Upper lobe of left lung (tissue), 4 donors: ENCODE data around the gene NAA40.

Experiments
- POLR2A ChIP-seq, 4 donors: fragments of 450-650 bp; IDR thresholded peaks; one replicate each; pipeline ENCODE4 v1.5.1; 2016 to 2017; ENCODE audit warnings: antibody characterized with exemption in 4 of 4, mild to moderate bottlenecking in 2 of 4
- POLR2AphosphoS5 ChIP-seq, 2 donors: sonication (generic); formaldehyde crosslinking; IDR thresholded peaks; one replicate each; pipeline ENCODE4 v1.5.1; 2017; ENCODE audit warnings: antibody characterized with exemption in 2 of 2
- TF ChIP-seq, protein P1 (sequence below), 6 experiments: fragments of 450-650 bp in 4 of 6; fragments of 200-600 bp in 2 of 6; sonication (generic) in 2 of 6; IDR thresholded peaks; one replicate each; pipeline ENCODE4 v1.5.1; 2016 to 2019; ENCODE audit warnings: antibody characterized with exemption in 6 of 6

DNA sequence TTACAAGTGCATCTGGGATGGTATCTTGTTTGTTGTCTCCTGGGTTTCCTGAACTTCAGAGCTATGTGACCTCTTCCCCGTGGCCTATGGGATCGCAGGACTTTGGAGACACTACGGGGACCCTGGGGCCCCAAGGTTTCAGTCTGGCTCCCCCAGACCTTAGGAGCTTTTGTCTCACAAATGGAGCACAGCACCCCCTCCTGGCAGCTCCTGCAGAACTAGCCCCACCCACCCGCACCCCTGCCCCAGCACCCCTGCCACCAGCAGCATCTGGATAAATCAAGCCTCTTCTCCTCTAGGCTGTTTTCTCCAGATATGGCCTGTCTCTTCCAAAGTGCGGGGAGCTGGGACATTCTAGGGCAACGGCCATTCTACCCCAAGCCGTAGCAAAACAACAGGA is 32.2 kb upstream of the NAA40 start:
- TF ChIP-seq POLR2A (IDR thresholded peaks at IDR 0.05), result no peak
- TF ChIP-seq, protein P1, sequence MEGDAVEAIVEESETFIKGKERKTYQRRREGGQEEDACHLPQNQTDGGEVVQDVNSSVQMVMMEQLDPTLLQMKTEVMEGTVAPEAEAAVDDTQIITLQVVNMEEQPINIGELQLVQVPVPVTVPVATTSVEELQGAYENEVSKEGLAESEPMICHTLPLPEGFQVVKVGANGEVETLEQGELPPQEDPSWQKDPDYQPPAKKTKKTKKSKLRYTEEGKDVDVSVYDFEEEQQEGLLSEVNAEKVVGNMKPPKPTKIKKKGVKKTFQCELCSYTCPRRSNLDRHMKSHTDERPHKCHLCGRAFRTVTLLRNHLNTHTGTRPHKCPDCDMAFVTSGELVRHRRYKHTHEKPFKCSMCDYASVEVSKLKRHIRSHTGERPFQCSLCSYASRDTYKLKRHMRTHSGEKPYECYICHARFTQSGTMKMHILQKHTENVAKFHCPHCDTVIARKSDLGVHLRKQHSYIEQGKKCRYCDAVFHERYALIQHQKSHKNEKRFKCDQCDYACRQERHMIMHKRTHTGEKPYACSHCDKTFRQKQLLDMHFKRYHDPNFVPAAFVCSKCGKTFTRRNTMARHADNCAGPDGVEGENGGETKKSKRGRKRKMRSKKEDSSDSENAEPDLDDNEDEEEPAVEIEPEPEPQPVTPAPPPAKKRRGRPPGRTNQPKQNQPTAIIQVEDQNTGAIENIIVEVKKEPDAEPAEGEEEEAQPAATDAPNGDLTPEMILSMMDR (IDR thresholded peaks at IDR 0.05), result peak in 1 of 6 experiments; percentile 18
- no peak for TF ChIP-seq POLR2AphosphoS5 (IDR thresholded peaks at IDR 0.05)
